Smooth muscle cell (in vitro differentiated cells): ENCODE results near the gene LIMCH1. TPM values are rescaled to one million over a fixed set of nuclear protein-coding genes. Genes with fewer than 3 reads are reported as not detected.

Experiments used
- DNase-seq: peaks from one replicate; lab custom pipeline; 2025; ENCODE audit not compliant: unreplicated experiment; lab: John Stamatoyannopoulos, UW
- H2AFZ ChIP-seq: fragments of 200-600 bp; sonication (generic); 2 replicates; pipeline ENCODE4 v1.6.0; 2016; ENCODE audit warnings: antibody characterized with exemption, low read depth, mild to moderate bottlenecking
- H3F3A ChIP-seq: fragments of 200-600 bp; sonication (generic); 2 replicates; pipeline ENCODE4 v1.6.0; 2017; ENCODE audit warnings: antibody characterized with exemption, low read depth
- H3K27ac ChIP-seq: fragments of 200-600 bp; sonication (generic); 2 replicates; pipeline ENCODE4 v1.5.1; 2016; ENCODE audit warnings: low read depth, mild to moderate bottlenecking
- H3K27me3 ChIP-seq: fragments of 200-600 bp; sonication (generic); 2 replicates; pipeline ENCODE4 v1.6.1; 2016; ENCODE audit warnings: low read depth, mild to moderate bottlenecking
- H3K36me3 ChIP-seq: fragments of 200-600 bp; sonication (generic); 2 replicates; pipeline ENCODE4 v1.5.1; 2016; ENCODE audit warnings: low read depth
- H3K4me1 ChIP-seq: fragments of 200-600 bp; sonication (generic); 2 replicates; pipeline ENCODE4 v1.5.1; 2016; ENCODE audit warnings: low read depth
- H3K4me2 ChIP-seq: fragments of 200-600 bp; sonication (generic); 2 replicates; pipeline ENCODE4 v1.6.0; 2016; ENCODE audit warnings: mild to moderate bottlenecking
- H3K4me3 ChIP-seq: fragments of 200-600 bp; sonication (generic); 2 replicates; pipeline ENCODE4 v1.5.1; 2016; ENCODE audit warnings: mild to moderate bottlenecking
- H3K79me2 ChIP-seq: fragments of 200-600 bp; sonication (generic); 2 replicates; pipeline ENCODE4 v1.6.0; 2016; ENCODE audit warnings: low read depth, mild to moderate bottlenecking
- H3K9ac ChIP-seq: fragments of 200-600 bp; sonication (generic); 2 replicates; pipeline ENCODE4 v1.6.0; 2016; ENCODE audit warnings: low read depth
- H3K9me3 ChIP-seq: fragments of 200-600 bp; sonication (generic); replicated peaks from 2 replicates; pipeline ENCODE4 v1.5.1; 2016; ENCODE audit warnings: low read depth
- H4K20me1 ChIP-seq: fragments of 200-600 bp; sonication (generic); 2 replicates; pipeline ENCODE4 v1.6.0; 2016; ENCODE audit warnings: low read depth
- CTCF ChIP-seq: fragments of 200-600 bp; sonication (generic); IDR thresholded peaks from 2 replicates; pipeline ENCODE4 v1.5.1; 2017; ENCODE audit warnings: borderline replicate concordance, mild to moderate bottlenecking, antibody characterized with exemption; ENCODE audit not compliant: insufficient read depth, poor library complexity, severe bottlenecking
- WGBS: methylation state at CpG from one replicate; pipeline ENCODE4 v1.1.7; 2016; ENCODE audit warnings: low lambda C conversion rate; 5-methylcytosine and 5-hydroxymethylcytosine counted together
- polyA plus RNA-seq: library from polyadenylated mRNA; unstranded; fragments of >200 nt; fragmentation: Nextera tagmentation; extraction: Ambion mirVana; gene quantifications from 2 replicates; pipeline ENCODE4 v1.2.1, GENCODE V29; 2016
- total RNA-seq: library from RNA; depleted of rRNA; stranded (reverse); fragments of >200 nt; gene quantifications from 2 replicates; pipeline ENCODE4 v1.2.3, GENCODE V29; 2014

The LIMCH1 gene
- total and polyA plus RNA-seq, 2 experiments from 2014 or later: 2.6 to 7.6 TPM

- Histone ChIP-seq H3K9me3 (no peaks in the 10 kb centered on the region), H2AFZ (no peak overlapping the region), H3K9ac (no peak overlapping the region), H3K4me3 (no peak overlapping the region), H3K27ac (no peak overlapping the region), H3F3A (no peaks in the 10 kb centered on the region), H4K20me1 (no peaks in the 10 kb centered on the region), H3K4me2 (no peak overlapping the region), H3K79me2 (no peaks in the 10 kb centered on the region), H3K4me1 (no peaks in the 10 kb centered on the region), H3K36me3 (no peaks in the 10 kb centered on the region), H3K27me3 (peaks cover 18% of the 10 kb centered on the region)
- WGBS: 75% methylated on average over 4 of the region's 4 CpGs
- TF ChIP-seq CTCF: no peak
- no peak for DNase-seq
Observed at GRCh38 chr4:41696763-41697162, 158.8 kb downstream of the LIMCH1 start.

DNA sequence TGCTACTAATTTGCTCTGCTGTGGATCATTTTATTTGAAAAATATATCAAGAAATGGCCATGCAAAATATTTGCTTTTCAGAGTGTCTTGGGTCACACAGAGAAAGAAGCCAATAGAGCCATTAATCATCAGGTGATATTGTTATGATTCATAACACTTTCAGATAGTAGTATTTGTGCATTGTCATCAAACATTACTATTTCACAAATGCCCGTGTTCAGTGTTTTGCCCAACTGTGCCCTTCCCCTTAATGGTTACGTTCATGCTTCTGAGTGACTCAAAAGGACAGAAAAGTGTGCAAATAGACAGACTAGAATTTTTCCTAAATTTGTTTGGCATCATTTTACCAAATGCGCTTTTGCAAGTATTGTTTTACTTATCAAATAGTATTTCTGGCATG lies 164.0 kb downstream of the LIMCH1 start:
- Histone ChIP-seq H4K20me1 (no peaks in the 10 kb centered on the region), H3F3A (no peaks in the 10 kb centered on the region), H3K79me2 (no peaks in the 10 kb centered on the region), H3K4me1 (no peaks in the 10 kb centered on the region), H3K36me3 (no peaks in the 10 kb centered on the region), H3K4me2 (no peak overlapping the region), H3K27me3 (peaks cover 62% of the 10 kb centered on the region), H3K4me3 (no peak overlapping the region), H2AFZ (no peak overlapping the region), H3K9me3 (no peaks in the 10 kb centered on the region), H3K27ac (no peak overlapping the region), H3K9ac (no peak overlapping the region)
- WGBS: 79% methylated on average over 3 of the region's 3 CpGs
- no peak for DNase-seq
- no peak for TF ChIP-seq CTCF

GRCh38 chr4:41702770-41703169 lies 164.8 kb downstream of the LIMCH1 start:
- H3K9ac ChIP-seq: no peak overlapping the region
- no peak overlapping the region for H3K27ac ChIP-seq
- H3K4me1 ChIP-seq: no peaks in the 10 kb centered on the region
- H4K20me1 ChIP-seq: no peaks in the 10 kb centered on the region
- no peak overlapping the region for H3K4me3 ChIP-seq
- H3K79me2 ChIP-seq: no peaks in the 10 kb centered on the region
- H3K9me3 ChIP-seq: no peaks in the 10 kb centered on the region
- DNase-seq: no peak
- no peak for TF ChIP-seq CTCF
- 78% methylated on average over 4 of the region's 4 CpGs for WGBS
- H3K36me3 ChIP-seq: no peaks in the 10 kb centered on the region
- H3K4me2 ChIP-seq: no peak overlapping the region
- H2AFZ ChIP-seq: no peak overlapping the region
- H3K27me3 ChIP-seq: peaks cover 64% of the 10 kb centered on the region
- no peaks in the 10 kb centered on the region for H3F3A ChIP-seq

DNA sequence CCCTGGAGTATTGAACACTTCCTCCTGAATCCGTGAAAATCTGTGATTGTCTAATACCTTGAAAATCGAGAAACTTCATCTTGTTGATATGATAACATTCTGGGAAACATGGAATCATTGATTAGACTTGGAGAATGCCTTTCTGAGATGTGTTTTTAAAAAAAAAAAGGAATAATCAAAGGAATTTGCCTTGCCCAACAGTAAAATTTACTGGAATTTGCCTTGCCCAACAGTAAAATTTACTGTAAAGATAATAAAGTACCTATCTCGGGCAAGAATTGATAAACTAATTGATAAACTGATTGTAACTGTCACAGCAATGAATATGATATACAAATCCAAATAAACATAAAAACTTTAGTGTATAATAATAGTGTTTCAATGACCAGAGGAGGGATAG lies 165.8 kb downstream of the LIMCH1 start:
- Histone ChIP-seq H3K4me2 (no peak overlapping the region), H3K4me1 (no peaks in the 10 kb centered on the region), H3K36me3 (no peaks in the 10 kb centered on the region), H3K27ac (no peak overlapping the region), H3K9me3 (no peaks in the 10 kb centered on the region), H4K20me1 (no peaks in the 10 kb centered on the region), H3K79me2 (no peaks in the 10 kb centered on the region), H3F3A (no peaks in the 10 kb centered on the region), H3K27me3 (peaks cover 64% of the 10 kb centered on the region), H2AFZ (no peak overlapping the region), H3K4me3 (no peak overlapping the region), H3K9ac (no peak overlapping the region)
- no peak for TF ChIP-seq CTCF
- 75% methylated on average over 3 of the region's 3 CpGs for WGBS
- DNase-seq: no peak
